ENCODE measurements around the gene KANSL3.

KANSL3 gene

GRCh38 chr2:96602330-96602823 lies 35.7 kb downstream of the KANSL3 start:
- ATAC-seq (no peak), DNase-seq (no peak)
- H3K9me3 Mint-ChIP-seq, result no peaks in the 10 kb centered on the region
- peaks cover 22% of the 10 kb centered on the region for H3K4me1 Mint-ChIP-seq
- H3K4me3 Mint-ChIP-seq, result no peak overlapping the region
- H3K27me3 Mint-ChIP-seq, result no peaks in the 10 kb centered on the region
- H3K27ac Mint-ChIP-seq, result peak overlapping the region; percentile 82
- peaks cover 62% of the 10 kb centered on the region for H3K36me3 Mint-ChIP-seq (ENCODE audit: low read depth)

GRCh38 chr2:96601382-96602292 lies 36.5 kb downstream of the KANSL3 start:
- peak; percentile 20 for DNase-seq
- peak; percentile 95 for ATAC-seq
- peaks cover 62% of the 10 kb centered on the region for H3K36me3 Mint-ChIP-seq (ENCODE audit: low read depth)
- H3K9me3 Mint-ChIP-seq, result no peaks in the 10 kb centered on the region
- H3K4me3 Mint-ChIP-seq, result peak overlapping the region; percentile 34
- H3K27ac Mint-ChIP-seq, result peak overlapping the region; percentile 82
- no peaks in the 10 kb centered on the region for H3K27me3 Mint-ChIP-seq
- peaks cover 24% of the 10 kb centered on the region for H3K4me1 Mint-ChIP-seq

DNA sequence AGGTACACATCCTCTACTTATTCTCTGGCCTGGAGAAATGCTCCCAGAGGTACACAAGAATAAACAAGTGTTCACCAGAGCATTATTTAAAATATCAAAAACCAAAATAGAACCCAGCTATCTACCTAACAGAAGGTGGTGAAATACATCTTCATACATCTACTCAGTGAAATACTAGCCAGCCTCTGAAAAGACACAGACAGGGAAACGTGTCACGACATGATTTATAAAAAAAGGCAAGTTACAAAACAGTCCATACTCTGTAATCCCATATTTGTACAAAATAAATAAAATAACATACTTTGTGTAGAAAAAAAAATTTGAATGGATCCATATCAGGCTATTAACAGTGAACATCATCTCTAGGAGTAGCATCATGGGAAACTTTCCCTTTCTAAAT lies 38.2 kb downstream of the KANSL3 start:
- ATAC-seq (no peak), DNase-seq (no peak)
- H3K27me3 Mint-ChIP-seq, result no peaks in the 10 kb centered on the region
- no peaks in the 10 kb centered on the region for H3K9me3 Mint-ChIP-seq
- peaks cover 33% of the 10 kb centered on the region for H3K4me1 Mint-ChIP-seq
- H3K36me3 Mint-ChIP-seq (ENCODE audit: low read depth), result peaks cover 54% of the 10 kb centered on the region
- no peak overlapping the region for H3K4me3 Mint-ChIP-seq
- no peak overlapping the region for H3K27ac Mint-ChIP-seq

DNA sequence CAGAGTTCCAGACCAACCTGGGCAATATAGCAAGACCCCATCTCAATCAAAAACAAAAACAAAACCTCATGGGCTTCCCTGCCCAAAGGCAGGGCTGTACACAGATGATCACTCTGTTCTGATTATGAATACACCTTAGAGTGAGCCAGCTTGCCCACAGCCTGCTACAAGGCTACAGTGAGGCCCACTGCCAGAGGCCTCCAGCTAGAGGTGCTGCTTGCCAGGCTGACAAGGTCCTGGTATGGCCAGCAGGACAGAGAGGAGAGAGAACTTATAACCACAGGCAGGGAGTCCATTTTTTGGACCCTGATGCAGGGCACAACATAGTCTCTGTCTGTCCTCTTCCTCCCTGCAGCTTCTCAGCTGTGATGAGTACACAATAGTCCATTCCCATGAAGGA lies 41.5 kb downstream of the KANSL3 start:
- H3K9me3 Mint-ChIP-seq, result no peaks in the 10 kb centered on the region
- no peaks in the 10 kb centered on the region for H3K27me3 Mint-ChIP-seq
- DNase-seq (no peak), ATAC-seq (no peak)
- H3K36me3 Mint-ChIP-seq (ENCODE audit: low read depth), result peaks cover 70% of the 10 kb centered on the region
- no peak overlapping the region for H3K4me3 Mint-ChIP-seq
- peak overlapping the region; percentile 21 for H3K27ac Mint-ChIP-seq
- H3K4me1 Mint-ChIP-seq, result peaks cover 47% of the 10 kb centered on the region

DNA sequence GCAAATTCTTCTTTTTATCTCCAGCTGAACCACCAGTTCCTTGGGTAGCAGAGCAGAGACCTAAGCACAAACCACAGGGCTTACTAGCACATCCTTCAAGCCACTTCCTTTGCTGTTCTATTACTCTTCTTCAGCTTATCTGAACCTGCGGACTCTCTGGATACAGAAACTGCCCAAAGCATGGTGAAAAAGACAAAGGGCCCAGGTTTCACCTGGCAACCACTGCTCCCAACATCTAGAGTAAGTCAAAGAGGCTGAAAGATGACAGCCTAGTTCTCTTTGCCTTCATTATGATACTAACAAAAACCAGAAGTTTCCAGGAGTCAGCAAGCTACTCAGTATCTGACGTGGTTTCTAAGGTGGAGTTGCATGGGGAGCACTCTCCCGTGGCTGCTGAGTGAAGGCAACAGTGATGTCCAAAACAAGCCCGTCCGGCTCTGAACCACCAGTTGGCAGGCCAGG lies 43.4 kb downstream of the KANSL3 start:
- Mint-ChIP-seq H3K36me3 (ENCODE audit: low read depth) (peaks cover 53% of the 10 kb centered on the region), H3K4me3 (no peak overlapping the region), H3K4me1 (peaks cover 32% of the 10 kb centered on the region), H3K27ac (peak overlapping the region; percentile 87), H3K9me3 (no peaks in the 10 kb centered on the region), H3K27me3 (no peaks in the 10 kb centered on the region)
- DNase-seq, result no peak
- ATAC-seq, result peak; percentile 78

DNA sequence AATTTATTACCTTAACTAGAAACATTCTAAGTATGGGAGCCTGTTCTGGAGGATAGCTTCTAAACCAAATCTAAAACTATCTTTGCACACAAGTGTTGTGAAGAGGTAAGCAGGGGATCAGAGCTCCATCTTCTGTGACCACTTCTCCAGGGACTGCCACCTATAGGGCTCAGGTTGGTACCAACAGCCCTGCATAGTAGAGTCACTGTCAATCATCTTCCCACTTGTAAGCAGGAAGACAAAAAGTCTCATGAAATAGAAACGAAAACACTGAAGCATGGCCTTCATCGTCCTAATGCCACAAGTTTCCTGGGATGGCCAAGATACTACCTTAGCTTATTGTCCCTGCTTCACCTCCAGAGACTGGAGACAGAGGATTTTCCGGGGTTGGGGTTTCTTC lies 43.8 kb downstream of the KANSL3 start:
- no peak overlapping the region for H3K4me3 Mint-ChIP-seq
- H3K27ac Mint-ChIP-seq, result peak overlapping the region; percentile 87
- H3K36me3 Mint-ChIP-seq (ENCODE audit: low read depth), result peaks cover 52% of the 10 kb centered on the region
- no peak for ATAC-seq
- no peaks in the 10 kb centered on the region for H3K9me3 Mint-ChIP-seq
- no peaks in the 10 kb centered on the region for H3K27me3 Mint-ChIP-seq
- DNase-seq, result no peak
- H3K4me1 Mint-ChIP-seq, result peaks cover 32% of the 10 kb centered on the region

DNA sequence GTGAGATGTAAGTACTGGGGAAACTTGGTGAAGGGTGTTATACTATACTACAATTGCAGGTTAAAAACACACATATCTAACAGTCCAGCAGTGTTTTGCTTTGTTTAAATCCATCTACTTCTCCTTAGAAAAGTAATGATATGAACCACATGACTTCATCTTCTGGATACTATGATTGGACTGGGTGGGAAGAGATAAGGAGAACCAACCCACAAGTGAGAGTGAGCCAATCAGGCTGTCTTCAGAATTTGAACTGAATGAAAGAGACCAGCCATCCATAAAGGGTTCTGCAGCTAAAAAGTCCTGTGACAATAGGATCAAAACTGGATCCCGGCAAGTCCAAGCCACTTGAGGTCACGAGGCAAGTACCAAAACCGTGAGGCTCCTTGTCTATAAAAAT lies 46.6 kb downstream of the KANSL3 start:
- no peaks in the 10 kb centered on the region for H3K9me3 Mint-ChIP-seq
- H3K4me1 Mint-ChIP-seq, result peaks cover 31% of the 10 kb centered on the region
- H3K4me3 Mint-ChIP-seq, result no peak overlapping the region
- H3K27me3 Mint-ChIP-seq, result no peaks in the 10 kb centered on the region
- peaks cover 40% of the 10 kb centered on the region for H3K36me3 Mint-ChIP-seq (ENCODE audit: low read depth)
- no peak overlapping the region for H3K27ac Mint-ChIP-seq
- DNase-seq (no peak), ATAC-seq (no peak)

DNA sequence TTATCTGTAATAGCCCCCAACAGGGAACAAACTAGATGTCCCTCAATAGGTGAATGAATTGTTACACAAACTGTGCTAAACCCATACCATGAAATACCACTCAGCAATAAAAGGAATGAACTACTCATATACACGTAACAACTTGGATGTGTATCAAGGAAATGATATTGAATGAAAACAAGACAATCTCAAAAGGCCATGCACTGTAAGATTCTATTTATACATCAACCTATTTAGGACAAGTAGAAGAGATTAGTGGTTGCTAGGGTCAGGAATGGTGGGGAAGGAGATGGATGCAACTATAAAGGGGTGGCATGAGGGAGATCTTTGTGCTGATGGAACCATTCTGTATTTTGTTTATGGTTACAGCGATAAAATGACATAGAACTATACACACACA lies 47.1 kb downstream of the KANSL3 start:
- no peak overlapping the region for H3K27ac Mint-ChIP-seq
- H3K36me3 Mint-ChIP-seq (ENCODE audit: low read depth), result peaks cover 40% of the 10 kb centered on the region
- DNase-seq, result no peak
- no peaks in the 10 kb centered on the region for H3K9me3 Mint-ChIP-seq
- no peak overlapping the region for H3K4me3 Mint-ChIP-seq
- no peaks in the 10 kb centered on the region for H3K27me3 Mint-ChIP-seq
- ATAC-seq, result no peak
- peaks cover 31% of the 10 kb centered on the region for H3K4me1 Mint-ChIP-seq

DNA sequence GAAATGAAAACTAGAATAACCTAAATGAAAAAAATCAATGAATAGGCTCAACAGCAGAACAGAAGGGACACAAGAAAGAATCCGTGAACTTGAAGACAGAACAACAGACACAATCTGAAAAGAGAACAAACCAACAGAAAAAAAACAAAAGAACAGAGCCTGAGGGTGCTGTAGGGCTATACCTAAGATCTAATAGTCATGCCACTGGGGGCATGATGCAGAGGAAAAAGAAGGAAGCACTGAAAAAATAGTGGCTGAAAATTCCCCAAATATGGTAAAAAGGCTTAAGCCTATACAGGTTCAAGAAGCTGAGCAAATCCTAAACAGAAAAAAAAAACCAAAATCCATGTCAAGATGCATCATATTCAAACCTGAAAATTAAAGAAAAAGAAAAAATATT lies 50.3 kb downstream of the KANSL3 start:
- Mint-ChIP-seq H3K4me3 (no peak overlapping the region), H3K36me3 (ENCODE audit: low read depth) (peaks cover 25% of the 10 kb centered on the region), H3K4me1 (peaks cover under 1% of the 10 kb centered on the region), H3K9me3 (no peaks in the 10 kb centered on the region), H3K27ac (peak overlapping the region; percentile 4), H3K27me3 (no peaks in the 10 kb centered on the region)
- ATAC-seq (no peak), DNase-seq (no peak)

GRCh38 chr2:96584017-96584416 lies 54.1 kb downstream of the KANSL3 start:
- DNase-seq (no peak), ATAC-seq (no peak)
- Mint-ChIP-seq H3K4me1 (no peaks in the 10 kb centered on the region), H3K27ac (no peak overlapping the region), H3K36me3 (ENCODE audit: low read depth) (peaks cover 14% of the 10 kb centered on the region), H3K9me3 (no peaks in the 10 kb centered on the region), H3K27me3 (no peaks in the 10 kb centered on the region), H3K4me3 (no peak overlapping the region)

GRCh38 chr2:96580771-96581170 lies 57.3 kb downstream of the KANSL3 start:
- no peak for DNase-seq
- Mint-ChIP-seq H3K9me3 (no peaks in the 10 kb centered on the region), H3K4me3 (no peak overlapping the region), H3K27me3 (no peaks in the 10 kb centered on the region), H3K4me1 (no peaks in the 10 kb centered on the region), H3K27ac (no peak overlapping the region), H3K36me3 (ENCODE audit: low read depth) (peaks cover 10% of the 10 kb centered on the region)
- ATAC-seq, result no peak

DNA sequence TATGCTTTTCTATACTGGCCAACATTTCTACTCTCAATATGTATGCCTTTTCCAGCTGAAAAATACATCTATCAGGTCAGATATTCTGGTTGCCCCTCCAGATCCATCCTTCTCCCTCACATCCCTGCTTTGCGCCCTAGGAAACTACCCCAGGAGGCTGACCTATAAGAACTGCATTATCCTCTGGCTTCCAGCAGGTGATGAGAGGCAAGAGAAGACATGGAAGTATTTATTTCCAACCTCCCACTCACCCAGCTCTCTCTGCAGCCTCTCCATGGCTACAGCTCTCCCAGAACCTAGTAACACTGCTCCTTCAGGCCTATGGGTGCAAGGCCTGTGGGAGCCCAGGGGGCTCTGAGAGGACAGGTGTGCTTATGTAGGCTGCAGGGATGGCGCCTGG lies 58.7 kb downstream of the KANSL3 start:
- Mint-ChIP-seq H3K4me1 (no peaks in the 10 kb centered on the region), H3K36me3 (ENCODE audit: low read depth) (peaks cover 3% of the 10 kb centered on the region), H3K9me3 (no peaks in the 10 kb centered on the region), H3K4me3 (no peak overlapping the region), H3K27me3 (no peaks in the 10 kb centered on the region), H3K27ac (no peak overlapping the region)
- ATAC-seq (no peak), DNase-seq (no peak)

DNA sequence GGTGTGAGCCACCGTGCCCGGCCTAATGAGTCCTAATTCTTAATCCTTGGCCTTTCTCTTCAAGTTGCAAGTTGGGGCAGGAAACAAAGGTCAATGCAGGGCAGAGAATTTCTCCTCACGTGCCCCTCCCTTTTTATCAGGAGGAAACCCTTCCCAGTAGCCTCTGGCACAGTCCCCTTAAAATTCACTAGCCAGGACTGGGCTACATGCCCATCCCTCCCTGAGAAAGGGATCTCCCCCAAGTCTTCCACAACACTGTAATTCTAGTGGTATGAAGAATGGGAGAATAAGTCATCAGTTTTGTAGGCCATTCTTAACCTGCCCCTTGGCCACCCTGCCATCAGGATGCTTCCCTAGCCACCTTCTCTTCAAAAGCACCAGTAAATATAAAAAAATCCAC lies 59.4 kb downstream of the KANSL3 start:
- no peaks in the 10 kb centered on the region for H3K36me3 Mint-ChIP-seq (ENCODE audit: low read depth)
- no peaks in the 10 kb centered on the region for H3K4me1 Mint-ChIP-seq
- no peak overlapping the region for H3K4me3 Mint-ChIP-seq
- H3K9me3 Mint-ChIP-seq, result no peaks in the 10 kb centered on the region
- ATAC-seq (no peak), DNase-seq (no peak)
- no peaks in the 10 kb centered on the region for H3K27me3 Mint-ChIP-seq
- no peak overlapping the region for H3K27ac Mint-ChIP-seq

- ATAC-seq (no peak), DNase-seq (no peak)
- no peak overlapping the region for H3K4me3 Mint-ChIP-seq
- no peaks in the 10 kb centered on the region for H3K9me3 Mint-ChIP-seq
- no peaks in the 10 kb centered on the region for H3K27me3 Mint-ChIP-seq
- H3K4me1 Mint-ChIP-seq, result no peaks in the 10 kb centered on the region
- H3K27ac Mint-ChIP-seq, result no peak overlapping the region
- peaks cover 1% of the 10 kb centered on the region for H3K36me3 Mint-ChIP-seq (ENCODE audit: low read depth)
These were observed 60.6 kb downstream of the KANSL3 start for GRCh38 chr2:96577501-96577900.

DNA sequence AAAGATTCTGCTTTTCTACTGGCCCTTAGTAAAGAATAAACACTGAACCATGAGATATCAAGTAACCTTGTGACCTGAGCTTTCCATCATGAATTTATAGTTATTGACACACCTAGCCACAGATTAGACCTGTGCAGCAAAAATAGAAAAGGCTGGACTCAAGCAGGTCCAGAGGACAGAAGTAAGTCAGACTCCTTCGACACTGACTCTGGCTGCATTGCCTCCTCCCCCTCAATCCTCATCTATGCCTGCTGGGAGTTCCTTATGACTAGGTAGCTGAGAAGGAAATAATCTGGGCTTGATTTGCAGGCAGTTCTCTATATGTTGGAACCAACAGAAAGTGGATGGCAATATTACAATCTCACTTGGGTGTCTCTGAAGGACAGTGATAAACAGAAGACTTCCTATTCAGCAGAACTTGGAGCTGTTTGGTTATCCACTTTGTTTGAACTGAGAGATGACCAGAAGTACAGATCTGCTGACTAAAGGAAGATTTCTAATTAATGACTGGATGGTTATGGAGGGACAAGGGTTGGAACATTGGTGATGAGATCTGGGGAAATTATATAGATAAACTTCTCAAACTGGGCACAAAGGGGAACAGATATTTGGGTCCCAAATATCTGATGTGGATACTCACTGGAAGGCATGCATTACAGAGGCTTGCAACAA lies 62.2 kb downstream of the KANSL3 start:
- H3K4me1 Mint-ChIP-seq, result no peaks in the 10 kb centered on the region
- H3K27me3 Mint-ChIP-seq, result no peaks in the 10 kb centered on the region
- no peak for ATAC-seq
- H3K4me3 Mint-ChIP-seq, result no peak overlapping the region
- H3K9me3 Mint-ChIP-seq, result no peaks in the 10 kb centered on the region
- no peak for DNase-seq
- peaks cover 1% of the 10 kb centered on the region for H3K36me3 Mint-ChIP-seq (ENCODE audit: low read depth)
- H3K27ac Mint-ChIP-seq, result no peak overlapping the region

Measured in activated naive CD8-positive, alpha-beta T cell treated with anti-CD3 and anti-CD28 coated beads, Interleukin-2, amount 50 U/mL, for 24 hours (primary cell).